ENCODE results near the gene FOXE1. TPM values are rescaled to one million over a fixed set of nuclear protein-coding genes. Genes with fewer than 3 reads are reported as not detected.

Gene FOXE1
- total RNA-seq, 4 donors from 2014 or later = not detected

DNA sequence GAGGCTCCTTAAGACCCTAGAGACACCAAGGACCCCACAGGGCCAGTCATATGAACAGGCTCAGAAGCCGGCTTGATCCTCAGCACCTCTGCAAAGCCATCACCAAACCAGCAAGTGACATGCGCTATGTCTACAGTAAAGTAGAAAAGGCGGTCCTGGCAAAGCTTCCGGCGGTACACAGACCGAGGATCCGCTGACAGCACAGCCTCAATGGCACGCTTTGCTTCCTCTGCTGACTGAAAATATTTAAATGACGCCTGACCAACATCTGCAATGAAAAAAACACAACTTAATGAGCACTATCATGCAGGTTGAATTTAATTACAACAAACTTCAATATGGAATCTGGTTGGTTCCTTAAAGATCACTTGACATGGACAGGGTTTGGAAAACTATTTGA lies 51.7 kb downstream of the FOXE1 start:
- WGBS, 2 donors (ENCODE audit: low coverage in 1 of 2) = 79 to 92% methylated on average over 7 to 9 of the region's 9 CpGs
- peak overlapping the region in 2 of 4 donors; percentile 8 to 14 for H3K27ac ChIP-seq
- in situ Hi-C loops (cut with MboI; ENCODE audit: low pct_ligation_motif_present in 1 of 4, low pct_unique_long_range_greater_than_20kb in 1 of 4, low sequenced_read_pairs in 3 of 4) = loop anchor here (5.0 to 25.0 kb wide), 3 partner anchors 133 to 358 kb away; partner anchors contain the start of gene TBC1D2 (in 2 of the 4)

DNA sequence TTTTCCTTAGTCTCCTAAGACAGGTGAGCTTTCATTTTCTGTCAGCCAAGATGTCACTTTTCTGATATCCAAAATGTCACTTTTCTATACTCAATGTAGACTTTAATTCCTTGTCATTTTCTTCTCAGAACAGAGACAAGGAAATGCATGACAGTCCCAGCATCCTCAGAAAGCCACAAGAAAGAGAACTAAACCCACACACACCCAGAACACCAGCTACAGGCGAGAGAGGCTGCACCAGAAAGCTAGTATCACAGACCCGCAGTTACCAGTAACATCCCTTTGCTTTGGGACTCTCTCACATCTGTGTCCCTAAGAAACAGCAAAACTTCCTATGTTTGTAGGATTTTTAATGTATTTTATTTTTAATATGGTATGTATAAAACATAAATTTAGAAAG lies 52.2 kb downstream of the FOXE1 start:
- Histone ChIP-seq H3K9me3 (no peaks in the 10 kb centered on the region), H3K4me1 (peaks cover 0 to 29% (median 4%) of the 10 kb centered on the region in 4 donors), H3K36me3 (peaks cover 0 to 21% (median 8%) of the 10 kb centered on the region in 4 donors), H3K4me3 (no peak overlapping the region), H3K27me3 (no peaks in the 10 kb centered on the region), H3K27ac (peak overlapping the region in 3 of 4 donors; percentile 8 to 59 (median 59))
- in situ Hi-C loops (cut with MboI; ENCODE audit: low pct_ligation_motif_present in 1 of 4, low pct_unique_long_range_greater_than_20kb in 1 of 4, low sequenced_read_pairs in 3 of 4) = loop anchor here in 3 of 4 donors (25.0 kb wide), 2 partner anchors 132 to 357 kb away; partner anchors contain the start of gene TBC1D2 (in 2 of the 3)
- no peak for DNase-seq
- intact Hi-C loops (cut with DNase I; ENCODE audit: low total_unique reads) = no loop called here
- 58 to 90% methylated on average over 2 of the region's 2 CpGs for WGBS, 2 donors (ENCODE audit: low coverage in 1 of 2)
- TF ChIP-seq EP300 (IDR thresholded peaks at IDR 0.05; ENCODE audit: low read depth) (no peak), POLR2A (IDR thresholded peaks at IDR 0.05) (no peak), POLR2AphosphoS5 (IDR thresholded peaks at IDR 0.05) (no peak)
- TF ChIP-seq, protein P1, sequence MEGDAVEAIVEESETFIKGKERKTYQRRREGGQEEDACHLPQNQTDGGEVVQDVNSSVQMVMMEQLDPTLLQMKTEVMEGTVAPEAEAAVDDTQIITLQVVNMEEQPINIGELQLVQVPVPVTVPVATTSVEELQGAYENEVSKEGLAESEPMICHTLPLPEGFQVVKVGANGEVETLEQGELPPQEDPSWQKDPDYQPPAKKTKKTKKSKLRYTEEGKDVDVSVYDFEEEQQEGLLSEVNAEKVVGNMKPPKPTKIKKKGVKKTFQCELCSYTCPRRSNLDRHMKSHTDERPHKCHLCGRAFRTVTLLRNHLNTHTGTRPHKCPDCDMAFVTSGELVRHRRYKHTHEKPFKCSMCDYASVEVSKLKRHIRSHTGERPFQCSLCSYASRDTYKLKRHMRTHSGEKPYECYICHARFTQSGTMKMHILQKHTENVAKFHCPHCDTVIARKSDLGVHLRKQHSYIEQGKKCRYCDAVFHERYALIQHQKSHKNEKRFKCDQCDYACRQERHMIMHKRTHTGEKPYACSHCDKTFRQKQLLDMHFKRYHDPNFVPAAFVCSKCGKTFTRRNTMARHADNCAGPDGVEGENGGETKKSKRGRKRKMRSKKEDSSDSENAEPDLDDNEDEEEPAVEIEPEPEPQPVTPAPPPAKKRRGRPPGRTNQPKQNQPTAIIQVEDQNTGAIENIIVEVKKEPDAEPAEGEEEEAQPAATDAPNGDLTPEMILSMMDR (IDR thresholded peaks at IDR 0.05) = no peak

More for the DNA sequence above, 51.7 kb downstream of the FOXE1 start:
- H3K9me3 ChIP-seq = no peaks in the 10 kb centered on the region
- H3K4me3 ChIP-seq = no peak overlapping the region
- intact Hi-C loops (cut with DNase I; ENCODE audit: low total_unique reads) = no loop called here
- H3K27me3 ChIP-seq = no peaks in the 10 kb centered on the region
- peaks cover 0 to 16% (median 8%) of the 10 kb centered on the region in 4 donors for H3K36me3 ChIP-seq
- no peak for DNase-seq
- peaks cover 0 to 29% (median 4%) of the 10 kb centered on the region in 4 donors for H3K4me1 ChIP-seq
- TF ChIP-seq POLR2AphosphoS5 (IDR thresholded peaks at IDR 0.05) (no peak), POLR2A (IDR thresholded peaks at IDR 0.05) (no peak), EP300 (IDR thresholded peaks at IDR 0.05; ENCODE audit: low read depth) (no peak)
- TF ChIP-seq, protein P1 (IDR thresholded peaks at IDR 0.05) = no peak

Other genes with a start within 250 kb of the FOXE1 start
- 10 to 100 TPM; 13.8 to 27.0 (median 20.3) TPM for gene TSTD2, start 219.9 kb upstream of the FOXE1 start, total RNA-seq
- gene NCBP1, start 219.4 kb upstream of the FOXE1 start, total RNA-seq = 10 to 100 TPM; 24.6 to 40.4 (median 30.6) TPM
- gene XPA, start 155.9 kb upstream of the FOXE1 start, total RNA-seq = 10 to 100 TPM in 2 of 4 donors, 1 to 10 TPM in 2; 6.4 to 44.4 (median 12.5) TPM
- gene TRMO, start 69.3 kb downstream of the FOXE1 start, total RNA-seq = 10 to 100 TPM; 25.6 to 37.8 (median 31.1) TPM
- not detected for gene HEMGN, start 84.9 kb downstream of the FOXE1 start, total RNA-seq
- 10 to 100 TPM; 37.4 to 65.6 (median 43.0) TPM for gene ANP32B, start 130.1 kb downstream of the FOXE1 start, total RNA-seq
- gene NANS, start 203.5 kb downstream of the FOXE1 start, total RNA-seq = 100 to 1,000 TPM in 3 of 4 donors, 10 to 100 TPM in 1; 86.6 to 319 (median 269) TPM

Data from transverse colon (tissue), 4 donors.